ENCODE measurements around the gene HGF.

Gene HGF

GRCh38 chr7:81680120-81680519, 89.7 kb downstream of the HGF start:
- no peak overlapping the region for H3K4me3 ChIP-seq (ENCODE audit: control insufficient read depth, low read depth, low read length)
- TF ChIP-seq, protein P1, sequence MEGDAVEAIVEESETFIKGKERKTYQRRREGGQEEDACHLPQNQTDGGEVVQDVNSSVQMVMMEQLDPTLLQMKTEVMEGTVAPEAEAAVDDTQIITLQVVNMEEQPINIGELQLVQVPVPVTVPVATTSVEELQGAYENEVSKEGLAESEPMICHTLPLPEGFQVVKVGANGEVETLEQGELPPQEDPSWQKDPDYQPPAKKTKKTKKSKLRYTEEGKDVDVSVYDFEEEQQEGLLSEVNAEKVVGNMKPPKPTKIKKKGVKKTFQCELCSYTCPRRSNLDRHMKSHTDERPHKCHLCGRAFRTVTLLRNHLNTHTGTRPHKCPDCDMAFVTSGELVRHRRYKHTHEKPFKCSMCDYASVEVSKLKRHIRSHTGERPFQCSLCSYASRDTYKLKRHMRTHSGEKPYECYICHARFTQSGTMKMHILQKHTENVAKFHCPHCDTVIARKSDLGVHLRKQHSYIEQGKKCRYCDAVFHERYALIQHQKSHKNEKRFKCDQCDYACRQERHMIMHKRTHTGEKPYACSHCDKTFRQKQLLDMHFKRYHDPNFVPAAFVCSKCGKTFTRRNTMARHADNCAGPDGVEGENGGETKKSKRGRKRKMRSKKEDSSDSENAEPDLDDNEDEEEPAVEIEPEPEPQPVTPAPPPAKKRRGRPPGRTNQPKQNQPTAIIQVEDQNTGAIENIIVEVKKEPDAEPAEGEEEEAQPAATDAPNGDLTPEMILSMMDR (IDR thresholded peaks at IDR 0.05; ENCODE audit: control insufficient read depth, insufficient read depth, low read depth, low read length, missing control alignments) = no peak
- no peak for DNase-seq (ENCODE audit: low read depth)

GRCh38 chr7:81676813-81677212, 93.0 kb downstream of the HGF start:
- TF ChIP-seq, protein P1 (IDR thresholded peaks at IDR 0.05; ENCODE audit: control insufficient read depth, insufficient read depth, low read depth, low read length, missing control alignments) = no peak
- DNase-seq (ENCODE audit: low read depth) = no peak
- H3K4me3 ChIP-seq (ENCODE audit: control insufficient read depth, low read depth, low read length) = no peak overlapping the region

DNA sequence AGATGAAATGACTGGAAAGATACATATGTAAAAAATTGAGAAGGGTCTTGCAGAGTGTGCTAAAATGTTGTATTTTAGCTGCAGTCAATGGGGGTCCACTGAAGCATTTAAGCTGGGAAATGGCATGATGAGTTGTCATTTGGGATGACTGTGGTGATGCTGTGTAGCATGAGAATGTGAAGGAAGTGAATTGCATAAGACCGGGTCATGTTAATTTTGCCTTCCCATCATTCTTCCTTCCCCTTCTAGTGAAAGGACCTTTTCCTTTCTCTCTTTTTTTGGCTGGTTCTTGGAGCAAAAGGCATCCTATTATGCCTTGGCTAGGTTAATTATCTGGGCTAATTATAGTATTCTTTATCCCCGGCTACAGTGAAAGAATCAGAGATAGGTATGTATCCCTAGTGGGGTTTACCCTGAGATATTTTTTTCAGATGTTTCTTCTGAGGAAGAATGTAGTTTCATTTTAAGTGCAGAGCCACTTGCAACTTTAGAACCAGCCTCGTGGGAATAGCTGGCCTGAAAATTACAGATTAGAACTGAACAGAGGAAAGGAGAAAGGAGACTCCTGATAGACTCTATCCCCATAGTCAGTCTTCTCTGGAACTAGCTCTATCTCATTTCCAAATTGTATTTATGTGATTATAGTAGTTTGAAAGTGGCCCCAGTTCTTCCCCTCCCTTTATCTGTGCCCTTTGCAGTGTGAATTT, 93.6 kb downstream of the HGF start:
- TF ChIP-seq, protein P1 (IDR thresholded peaks at IDR 0.05; ENCODE audit: control insufficient read depth, insufficient read depth, low read depth, low read length, missing control alignments) = no peak
- H3K4me3 ChIP-seq (ENCODE audit: control insufficient read depth, low read depth, low read length) = no peak overlapping the region
- DNase-seq (ENCODE audit: low read depth) = no peak

DNA sequence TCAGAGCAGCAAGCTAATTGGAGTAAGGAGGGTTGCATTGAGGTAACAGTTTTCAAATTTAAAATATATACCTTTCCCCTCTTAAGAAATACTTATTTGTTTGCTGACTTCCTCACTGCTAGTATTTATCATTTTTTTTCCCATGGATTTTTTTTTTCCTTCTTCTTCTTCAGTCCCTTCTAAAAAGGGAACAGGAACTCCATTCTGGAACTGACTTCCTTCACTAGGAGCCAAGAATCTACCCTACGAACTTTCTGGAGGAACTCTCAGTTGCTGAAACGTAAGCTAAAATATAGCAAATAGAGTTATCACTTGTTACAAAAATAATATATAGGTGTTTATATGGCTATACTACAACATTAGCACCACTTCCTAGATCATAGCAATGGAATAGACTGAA, 95.4 kb downstream of the HGF start:
- no peak overlapping the region for H3K4me3 ChIP-seq (ENCODE audit: control insufficient read depth, low read depth, low read length)
- no peak for DNase-seq (ENCODE audit: low read depth)
- TF ChIP-seq, protein P1 (IDR thresholded peaks at IDR 0.05; ENCODE audit: control insufficient read depth, insufficient read depth, low read depth, low read length, missing control alignments) = no peak

- no peak overlapping the region for H3K4me3 ChIP-seq (ENCODE audit: control insufficient read depth, low read depth, low read length)
- no peak for DNase-seq (ENCODE audit: low read depth)
These were observed 97.0 kb downstream of the HGF start for GRCh38 chr7:81672872-81673271.

GRCh38 chr7:81669476-81670105, 100.3 kb downstream of the HGF start:
- no peak for DNase-seq (ENCODE audit: low read depth)
- no peak overlapping the region for H3K4me3 ChIP-seq (ENCODE audit: control insufficient read depth, low read depth, low read length)
- TF ChIP-seq, protein P1 (IDR thresholded peaks at IDR 0.05; ENCODE audit: control insufficient read depth, insufficient read depth, low read depth, low read length, missing control alignments) = no peak

More at GRCh38 chr7:81672872-81673271, 97.0 kb downstream of the HGF start:
- TF ChIP-seq, protein P1 (IDR thresholded peaks at IDR 0.05; ENCODE audit: control insufficient read depth, insufficient read depth, low read depth, low read length, missing control alignments) = no peak
